Lower leg skin (tissue), 3 donors: ENCODE results near the gene PRCP.

ENCODE experiments used
- CTCF ChIP-seq, 3 donors: fragments of 450-650 bp; IDR thresholded peaks; one replicate each; pipeline ENCODE4 v1.5.1; 2016; ENCODE audit warnings: antibody characterized with exemption in 3 of 3, mild to moderate bottlenecking in 3 of 3, moderate library complexity in 2 of 3
- POLR2A ChIP-seq, 2 donors: fragments of 450-650 bp; IDR thresholded peaks; one replicate each; pipeline ENCODE4 v1.6.1; 2016 to 2017; ENCODE audit warnings: antibody characterized with exemption in 2 of 2, mild to moderate bottlenecking in 1 of 2, moderate library complexity in 1 of 2

GRCh38 chr11:82845356-82846353 is 54.6 kb downstream of the PRCP start:
- TF ChIP-seq CTCF (IDR thresholded peaks at IDR 0.05) = no peak
- TF ChIP-seq POLR2A (IDR thresholded peaks at IDR 0.05) = no peak
